ENCODE measurements around the gene DLG5.
A peak's percentile ranks its signal among the peaks of the same experiment; 100 is the strongest.

Gene DLG5

DNA sequence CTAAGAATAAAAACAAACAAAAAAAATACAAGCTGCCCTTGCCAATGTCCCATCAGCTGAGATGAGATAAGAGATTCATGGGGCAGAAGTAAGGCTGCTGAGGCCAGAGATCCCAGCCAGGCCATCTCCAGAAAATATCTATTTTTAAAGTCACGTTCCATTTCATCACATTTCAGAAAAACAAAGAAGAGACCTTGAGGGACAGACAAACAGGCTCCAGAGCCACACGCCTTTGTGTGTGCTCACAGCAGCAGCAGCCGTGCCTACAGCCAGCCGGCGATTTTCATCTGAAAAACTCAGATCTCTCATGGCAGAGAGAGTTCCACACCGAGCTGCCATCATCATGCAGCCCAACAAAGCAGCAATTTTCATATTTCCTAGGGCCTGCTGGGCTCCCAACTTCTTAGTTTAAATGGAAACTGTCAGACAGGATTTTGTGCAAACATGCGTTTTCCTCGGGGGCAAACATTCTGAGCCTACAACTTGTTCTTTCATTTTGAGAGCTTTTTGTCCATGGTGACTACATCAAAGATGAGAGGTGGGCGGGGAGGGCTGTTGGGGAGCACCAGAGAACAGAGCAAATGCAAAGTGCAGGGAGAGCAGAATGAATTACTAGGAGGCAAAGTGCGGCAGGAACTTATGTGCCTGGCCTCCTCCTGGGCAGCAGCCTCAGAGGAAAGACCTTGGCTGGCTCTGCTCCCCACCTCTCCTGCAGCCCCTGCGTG lies 38.8 kb downstream of the DLG5 start:
- no peak for DNase-seq

DNA sequence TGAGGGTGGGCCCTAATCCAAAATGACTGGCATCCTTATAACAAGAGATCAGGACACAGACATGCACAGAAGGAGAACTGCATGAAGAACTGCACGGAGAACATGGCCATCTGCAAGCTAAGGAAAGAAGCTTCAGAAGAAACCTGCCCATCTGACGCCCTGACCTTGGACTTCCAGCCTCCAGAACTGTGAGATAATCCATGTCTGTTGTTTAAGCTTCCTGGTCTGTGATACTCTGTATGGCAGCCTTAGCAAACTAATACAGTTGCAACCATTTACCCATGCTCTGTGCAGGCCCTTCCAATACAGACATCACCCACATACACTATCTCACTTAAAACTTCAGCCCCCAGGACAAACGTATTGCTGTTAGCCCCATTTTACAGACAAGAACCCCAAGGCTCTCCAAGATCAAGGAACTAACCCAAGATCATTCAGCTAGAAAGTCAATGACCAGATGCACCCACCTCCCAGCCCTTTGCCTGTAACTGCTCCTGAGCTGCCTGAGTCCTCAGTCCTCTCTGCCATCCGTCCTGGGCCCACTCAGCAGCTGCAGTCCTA lies 39.7 kb downstream of the DLG5 start:
- DNase-seq: no peak

DNA sequence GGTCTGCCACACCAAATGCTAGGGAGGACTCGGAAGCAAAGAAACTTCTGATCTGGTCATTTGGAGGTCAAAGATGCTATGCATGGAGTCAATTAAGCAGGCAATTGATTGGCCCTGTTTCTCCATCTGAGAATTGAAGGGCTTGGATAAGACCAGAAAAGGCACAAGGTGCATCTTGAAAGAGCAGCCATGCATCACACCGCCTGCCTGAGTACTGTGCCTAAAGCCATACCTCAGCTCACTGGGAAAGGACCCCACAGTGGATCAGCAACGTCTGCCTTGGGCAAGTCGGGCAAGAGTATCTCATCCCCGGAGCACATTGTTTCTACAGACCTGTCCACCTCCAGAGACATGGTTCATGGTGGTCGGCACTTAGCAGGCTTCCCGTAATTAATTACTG lies 42.4 kb downstream of the DLG5 start:
- DNase-seq: no peak

DNA sequence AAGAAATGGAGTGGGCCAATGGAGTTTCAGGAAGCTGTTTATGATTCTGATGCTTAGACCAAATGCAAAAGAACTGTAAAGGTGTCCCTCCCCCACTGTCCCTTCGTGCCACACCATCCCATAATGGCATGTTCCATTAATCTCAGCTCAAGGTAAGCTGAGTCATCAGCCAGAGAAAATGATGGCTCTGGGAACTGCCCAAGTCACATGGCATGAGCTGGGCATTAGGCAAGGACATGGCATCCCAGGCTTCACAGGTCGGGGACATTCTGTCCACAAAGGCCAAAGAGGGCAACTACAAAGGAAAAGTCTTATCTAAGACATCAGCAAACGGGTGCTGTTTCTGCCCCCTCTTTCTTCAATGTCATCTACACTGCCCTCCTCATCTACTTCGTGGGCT lies 44.9 kb downstream of the DLG5 start:
- DNase-seq: no peak

DNA sequence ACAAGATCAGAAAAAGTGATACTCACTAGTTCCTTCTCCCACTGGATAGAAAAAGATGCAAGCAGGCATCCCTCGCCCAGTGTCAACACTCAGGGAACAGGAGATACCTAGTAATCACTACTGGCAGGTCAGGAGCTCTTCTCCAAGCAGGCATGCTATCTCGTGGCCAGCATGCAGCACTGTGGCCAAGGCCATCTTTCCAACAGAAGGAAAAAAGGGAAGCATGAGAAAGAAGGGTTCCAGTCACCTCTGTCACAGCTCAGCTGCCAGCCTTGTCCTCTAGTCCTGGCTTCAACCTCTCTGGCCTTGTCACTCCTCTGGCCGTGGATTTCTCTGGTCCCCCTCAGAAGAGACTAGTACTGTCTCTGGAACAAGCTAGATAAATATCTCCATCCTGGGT lies 45.3 kb downstream of the DLG5 start:
- no peak for DNase-seq

DNA sequence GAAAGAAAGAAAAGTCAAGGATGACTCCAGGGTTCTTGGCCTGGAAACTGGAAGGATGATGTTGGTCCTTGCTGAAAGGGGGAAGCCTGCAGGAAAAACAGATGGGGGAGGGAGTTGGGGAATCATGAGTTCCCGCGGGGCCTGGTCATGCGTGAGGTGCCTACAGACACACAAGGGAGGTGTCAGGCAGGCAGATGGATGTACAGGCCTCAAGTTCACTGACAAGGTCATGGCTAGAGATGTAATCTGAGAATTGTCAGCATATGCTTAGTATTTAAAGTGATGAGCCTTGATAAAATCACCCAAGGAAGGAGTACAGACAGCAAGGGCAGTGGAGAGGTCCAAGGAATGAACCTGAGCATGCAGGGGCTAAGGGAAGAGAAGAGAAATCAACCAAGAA lies 46.8 kb downstream of the DLG5 start:
- DNase-seq: no peak

DNA sequence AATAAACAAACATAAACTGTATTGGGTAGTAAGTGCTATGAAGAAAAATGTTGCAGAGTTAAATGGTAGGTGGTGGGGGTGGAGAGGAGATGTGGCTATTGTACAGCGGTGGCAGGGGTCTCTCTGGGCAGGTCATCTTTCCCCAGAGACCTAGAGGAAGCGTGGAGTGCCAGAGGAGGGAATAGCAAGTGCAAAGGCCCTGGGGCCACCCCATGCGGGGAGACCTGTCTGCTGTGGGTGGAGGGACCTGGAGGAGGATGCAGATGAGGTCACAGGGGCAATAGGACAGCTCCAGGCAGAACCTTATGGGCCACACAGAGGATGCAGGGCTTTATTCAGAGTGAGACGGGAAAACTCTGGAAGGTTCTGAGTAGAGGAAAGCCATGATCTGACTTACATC lies 47.5 kb downstream of the DLG5 start:
- no peak for DNase-seq

DNA sequence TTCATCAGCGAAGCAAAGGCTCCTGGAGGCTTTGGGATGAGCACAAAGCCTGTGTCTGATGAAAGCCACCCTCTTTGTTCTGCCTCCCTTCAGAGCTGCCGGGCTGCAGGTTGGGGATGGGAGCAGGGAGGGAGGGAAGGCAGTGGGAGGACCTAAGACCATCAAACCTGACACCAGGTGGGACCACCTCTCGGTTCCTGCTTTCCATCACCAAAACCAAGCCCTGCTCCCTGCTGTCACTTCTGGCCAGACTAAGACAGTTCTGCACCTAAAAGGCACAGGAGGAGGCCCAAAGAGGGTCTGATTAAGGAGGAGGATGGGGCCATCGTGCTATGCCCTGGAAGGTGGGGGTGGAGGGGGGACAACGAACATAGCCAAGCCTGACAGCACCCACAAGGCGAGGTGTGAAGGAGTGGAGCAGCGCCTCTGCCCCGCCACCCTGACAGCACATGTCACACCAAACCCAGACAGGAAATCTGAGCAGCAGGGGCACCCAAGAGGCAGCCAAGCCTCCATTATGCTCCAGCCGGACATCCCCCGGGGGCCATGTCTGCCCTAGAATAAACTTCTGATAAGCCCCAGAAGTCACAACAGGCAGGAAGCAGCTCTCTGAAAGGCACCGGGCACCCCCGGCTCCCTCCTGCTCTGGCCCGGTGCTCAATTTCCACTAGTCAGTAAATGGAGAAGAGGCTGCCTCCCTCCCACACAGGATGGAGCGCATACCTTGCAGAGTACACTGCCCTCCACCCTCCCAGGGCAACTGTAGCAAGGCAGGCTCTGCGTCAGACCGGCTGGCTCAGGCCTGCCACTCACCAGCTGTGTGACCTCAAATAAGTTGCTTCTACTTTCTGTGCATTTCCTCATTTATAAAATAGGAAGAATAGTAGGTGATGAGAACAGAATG lies 48.9 kb downstream of the DLG5 start:
- DNase-seq: peak; percentile 18

DNA sequence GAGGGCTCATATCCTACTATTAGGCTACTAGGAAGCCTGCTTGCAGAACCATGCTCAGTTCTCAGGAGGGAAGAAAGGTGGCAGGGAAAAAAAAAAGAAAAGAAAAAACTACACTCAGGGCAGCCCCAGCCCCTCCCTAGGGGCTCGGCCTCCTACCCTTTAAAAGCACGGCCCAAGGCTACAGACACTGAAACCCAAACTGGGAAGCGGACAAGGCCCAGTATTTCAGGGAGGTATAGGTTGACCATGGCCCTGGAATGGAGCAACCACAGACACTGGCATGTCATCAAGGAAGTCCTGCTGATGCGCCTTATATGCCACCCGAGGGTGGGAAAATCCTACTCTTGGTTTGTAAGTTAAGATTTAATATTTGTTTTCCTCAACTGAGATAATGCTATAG lies 50.8 kb downstream of the DLG5 start:
- no peak for DNase-seq

DNA sequence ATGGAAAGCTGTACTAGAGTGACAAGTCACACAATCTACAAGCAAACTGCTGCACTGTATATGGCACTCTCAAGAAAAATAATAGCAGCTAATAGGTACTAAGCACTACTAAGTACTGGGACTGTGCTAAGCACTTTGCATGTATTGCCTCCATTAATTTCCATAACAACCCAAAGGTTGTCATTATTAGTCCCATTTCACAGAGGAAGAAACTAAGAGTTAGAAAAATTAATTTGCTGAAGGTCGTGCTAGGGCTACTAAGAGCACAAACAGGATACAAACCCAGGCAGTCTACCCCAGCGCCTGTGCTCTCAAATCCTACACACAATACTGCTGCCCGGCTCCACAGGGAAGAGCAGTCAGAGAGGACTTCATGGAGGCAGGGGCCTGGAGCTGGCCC lies 51.7 kb downstream of the DLG5 start:
- DNase-seq: no peak

DNA sequence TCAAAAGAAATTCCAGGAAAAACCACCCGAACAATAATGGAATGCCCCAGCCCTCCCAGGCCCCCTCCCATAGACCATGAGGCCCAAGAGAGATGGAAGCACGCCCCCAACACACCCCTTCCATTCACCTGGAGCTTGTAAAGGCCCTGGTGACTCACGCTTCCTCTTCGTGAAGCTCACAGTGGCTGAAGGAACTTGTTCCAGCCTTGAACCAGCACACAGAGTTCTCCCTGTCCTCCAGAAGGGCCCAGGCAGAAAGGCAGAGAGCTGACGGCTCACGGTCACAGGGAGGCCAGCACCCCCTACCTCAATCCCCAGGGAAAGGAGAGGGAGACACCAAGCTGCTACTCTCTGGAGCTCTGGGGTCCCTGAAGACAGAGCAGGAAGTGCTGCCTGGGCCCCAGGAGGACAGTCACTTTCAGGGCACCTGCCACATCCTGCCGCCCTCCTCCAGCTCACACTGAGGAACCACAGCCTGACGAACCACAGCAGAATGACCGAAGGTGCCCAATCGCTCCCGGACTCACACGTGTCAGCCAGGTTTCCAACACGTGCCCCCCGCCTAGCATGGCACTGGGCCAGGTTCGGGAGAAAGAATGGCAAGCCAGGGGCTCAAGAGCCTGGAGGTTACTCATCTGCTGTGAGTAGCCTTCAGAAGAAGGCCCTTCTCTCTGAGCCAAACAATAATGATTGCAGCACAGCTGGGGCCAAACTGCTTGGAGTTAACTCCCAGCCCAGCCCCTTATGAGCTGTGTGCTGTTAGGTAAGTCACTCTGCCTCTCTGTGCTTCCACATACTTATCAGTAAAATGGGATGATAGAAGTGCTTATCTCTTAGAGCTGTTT lies 52.8 kb downstream of the DLG5 start:
- DNase-seq: peak; percentile 64

DNA sequence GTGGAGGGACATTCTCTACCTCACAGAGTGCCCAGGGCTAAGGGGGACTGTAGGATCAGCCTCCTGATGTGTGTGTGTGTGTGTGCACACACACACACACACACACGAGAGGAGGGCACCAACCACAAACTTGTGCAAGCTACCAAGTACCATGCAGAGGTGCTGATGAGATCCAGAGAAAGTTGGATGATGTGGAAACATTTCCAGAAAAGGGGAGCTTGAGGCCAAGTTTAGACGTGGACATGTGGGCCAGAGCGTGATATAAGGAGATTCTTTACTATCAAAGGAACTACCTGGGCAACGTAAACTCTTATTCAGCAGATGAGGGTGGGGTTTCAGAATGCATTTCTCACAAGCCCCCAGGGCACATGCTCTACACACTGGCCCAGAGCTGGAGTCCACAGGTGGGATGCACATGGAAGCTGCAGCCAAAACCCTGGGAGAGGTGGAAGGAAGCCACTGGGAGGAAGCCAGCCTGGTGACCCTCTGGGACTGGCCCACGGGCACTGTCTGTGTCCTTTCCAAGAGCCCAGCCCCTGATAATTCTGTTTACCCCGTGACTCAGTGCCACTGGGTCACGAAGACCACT lies 53.5 kb downstream of the DLG5 start:
- no peak for DNase-seq

DNA sequence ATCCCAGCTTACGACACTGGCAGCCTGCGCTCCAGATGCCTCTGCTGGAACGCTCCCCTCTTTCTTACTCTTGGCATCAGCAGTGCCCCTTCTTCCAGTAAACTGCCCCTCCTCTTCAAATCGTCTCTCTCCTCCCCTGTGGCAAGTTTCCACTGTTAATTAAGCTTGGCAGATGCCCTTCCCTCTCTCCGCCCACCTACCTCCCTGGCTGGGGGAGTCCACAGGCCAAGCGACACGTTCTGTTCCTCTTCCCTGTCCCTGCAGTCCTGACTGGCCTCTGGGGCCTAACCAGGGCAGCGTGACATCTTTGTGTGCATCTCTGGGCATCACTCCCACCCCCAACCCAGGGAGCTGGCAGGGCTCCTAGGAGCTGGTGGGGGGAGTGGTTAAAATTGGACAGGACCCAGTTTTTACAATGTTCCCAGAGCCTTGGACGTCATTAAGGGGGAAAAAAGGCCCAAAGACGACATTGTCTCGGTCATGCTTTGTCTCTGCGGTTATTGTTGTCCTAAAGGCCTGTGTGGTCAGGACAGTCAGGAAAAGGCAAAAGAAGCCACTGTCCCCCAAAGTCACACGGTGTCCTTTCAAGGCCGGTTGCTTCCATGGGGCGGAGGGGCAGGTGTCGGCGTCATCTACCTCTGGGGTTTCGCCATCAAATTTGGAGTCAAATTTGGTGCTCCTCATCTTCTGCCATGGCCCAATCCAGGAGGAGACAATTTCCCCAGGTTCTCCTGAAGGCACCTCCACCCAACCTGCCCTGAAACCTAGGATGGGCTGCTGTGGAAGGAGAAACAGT lies 54.2 kb downstream of the DLG5 start:
- no peak for DNase-seq

DNA sequence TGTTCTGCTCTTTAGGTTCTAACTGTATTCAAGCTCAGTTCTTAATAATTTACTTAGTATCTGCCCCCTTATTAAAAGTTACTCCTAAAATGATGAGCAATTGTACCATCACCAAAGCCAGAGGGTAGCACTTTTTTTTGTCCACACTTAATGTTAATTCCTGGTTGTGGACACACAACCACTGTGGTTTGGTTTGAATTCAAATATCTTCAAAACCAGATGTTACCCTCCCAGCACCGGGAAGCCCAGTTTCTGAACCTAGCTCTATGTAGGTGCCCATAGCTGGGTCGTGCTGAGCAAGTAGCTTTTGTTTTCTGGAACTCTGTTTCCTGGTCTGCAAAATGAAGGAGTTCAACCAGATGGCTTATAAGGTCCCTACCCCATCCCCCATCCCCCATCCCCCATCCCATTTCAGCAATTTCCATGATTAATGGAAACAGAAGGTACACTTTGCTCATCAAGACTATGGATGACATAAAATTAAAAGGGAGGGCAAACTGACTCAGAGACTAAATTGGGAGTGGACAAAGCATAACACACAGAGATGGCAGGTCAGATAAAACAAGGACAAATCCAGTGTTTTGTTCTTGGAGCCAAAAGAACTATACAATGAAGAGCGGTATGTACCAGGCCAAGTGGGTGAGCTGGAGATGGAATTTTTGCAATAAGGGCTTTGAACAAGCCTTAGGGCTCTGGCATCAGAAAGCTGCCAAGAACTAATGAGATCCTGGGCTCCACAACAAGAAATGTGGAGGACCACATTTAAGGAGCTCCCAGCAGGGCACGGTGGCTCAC lies 56.7 kb downstream of the DLG5 start:
- no peak for DNase-seq

DNA sequence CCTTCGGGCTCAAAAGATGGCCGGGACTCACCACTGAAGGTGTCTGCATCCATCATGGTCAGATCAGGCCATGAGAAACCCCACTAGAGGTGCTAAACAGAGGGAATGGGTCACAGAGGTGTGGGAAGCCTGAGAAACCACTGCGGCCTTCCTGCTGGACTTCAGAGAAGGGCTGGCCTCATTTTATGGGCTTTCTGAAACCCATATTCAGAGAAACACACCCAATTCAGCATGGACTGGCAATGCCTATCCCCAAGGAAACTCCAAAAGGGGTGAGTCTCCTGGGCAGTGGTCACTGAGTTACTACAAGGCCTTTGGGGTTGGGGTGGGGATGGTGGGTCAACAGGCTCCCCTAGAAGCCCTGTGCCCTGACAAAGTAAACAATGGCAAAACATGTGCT lies 58.0 kb downstream of the DLG5 start:
- no peak for DNase-seq

DNA sequence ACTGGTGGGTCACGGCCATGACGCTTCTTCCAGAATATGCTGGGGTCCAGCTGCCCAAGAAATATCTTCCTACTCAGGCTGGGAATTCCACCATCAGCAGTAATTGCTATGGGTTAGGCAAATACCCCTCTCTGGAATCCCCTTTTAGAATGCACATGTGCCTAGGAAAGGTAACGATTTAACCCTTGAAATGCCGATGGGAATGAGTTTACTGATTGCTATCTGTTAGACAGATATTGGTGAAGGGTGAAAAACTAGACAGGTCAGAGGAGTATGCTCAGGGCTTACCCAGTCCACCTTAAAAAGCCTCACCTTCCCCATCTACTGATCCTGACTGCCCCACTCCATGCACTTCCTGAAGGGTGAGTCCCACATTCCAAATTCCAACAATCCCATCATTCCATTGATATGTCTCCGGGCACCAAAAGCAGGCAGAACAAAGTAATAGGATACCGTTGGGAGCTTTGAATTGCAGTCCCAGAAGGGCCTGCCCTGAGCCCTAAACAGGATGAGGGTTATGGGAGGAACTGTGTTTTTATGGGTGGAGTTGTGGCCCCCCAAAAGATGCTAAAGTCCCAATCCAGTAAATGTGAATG lies 59.3 kb downstream of the DLG5 start:
- DNase-seq: no peak

DNA sequence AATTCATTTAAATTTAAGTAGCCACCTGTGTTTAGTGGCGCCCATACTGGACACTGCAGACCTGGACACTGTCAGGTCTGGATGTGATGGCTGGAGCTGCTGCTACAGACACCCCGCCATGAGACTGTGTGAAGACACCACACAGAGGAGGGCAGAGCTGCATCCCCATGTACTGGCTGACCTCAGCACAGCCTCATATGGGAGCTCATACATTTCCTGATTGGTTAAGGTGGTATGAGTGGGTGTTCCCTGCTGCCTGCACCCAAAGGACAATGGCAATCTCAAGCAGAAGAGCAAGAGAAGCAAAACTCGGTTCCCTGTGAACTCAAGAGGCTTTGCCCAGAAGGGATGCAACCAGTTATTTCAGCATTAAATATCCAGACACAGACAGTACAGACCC lies 60.0 kb downstream of the DLG5 start:
- no peak for DNase-seq

DNA sequence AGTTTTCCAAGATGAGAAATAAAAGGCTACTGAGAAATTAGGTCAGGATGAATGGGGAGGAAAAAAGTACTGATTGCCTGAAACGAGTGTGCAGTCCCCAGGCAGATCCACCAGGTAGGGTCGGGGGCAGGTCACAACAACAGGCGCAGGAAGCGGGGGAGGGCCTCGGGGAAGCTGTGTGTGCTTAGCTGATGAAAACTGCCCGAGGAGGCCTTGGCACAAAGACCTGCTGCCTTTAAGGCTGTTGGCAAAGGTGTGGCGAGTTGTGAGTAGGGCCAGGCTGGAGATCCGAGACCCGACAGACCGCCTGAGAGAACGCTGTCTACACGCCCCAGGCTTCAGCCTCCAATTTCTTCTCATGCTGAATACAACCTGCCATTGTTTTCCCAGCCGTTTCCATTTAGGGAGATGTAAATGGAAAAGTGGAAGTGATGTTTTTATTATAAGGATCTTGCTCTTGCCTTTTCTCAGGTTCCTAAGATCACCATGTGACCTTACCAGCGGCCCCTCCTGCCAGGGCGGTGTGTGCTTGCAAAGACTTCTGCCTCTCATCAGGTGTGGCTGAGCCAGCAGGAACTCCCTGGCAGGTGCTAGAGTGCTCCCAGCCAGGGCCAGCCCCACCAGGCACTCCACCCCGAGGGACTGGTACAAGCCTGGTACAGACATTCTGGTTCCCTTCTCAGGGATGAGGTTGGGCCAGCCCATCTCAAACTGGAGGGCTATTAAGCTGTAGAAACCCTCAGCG lies 60.8 kb downstream of the DLG5 start:
- no peak for DNase-seq

DNA sequence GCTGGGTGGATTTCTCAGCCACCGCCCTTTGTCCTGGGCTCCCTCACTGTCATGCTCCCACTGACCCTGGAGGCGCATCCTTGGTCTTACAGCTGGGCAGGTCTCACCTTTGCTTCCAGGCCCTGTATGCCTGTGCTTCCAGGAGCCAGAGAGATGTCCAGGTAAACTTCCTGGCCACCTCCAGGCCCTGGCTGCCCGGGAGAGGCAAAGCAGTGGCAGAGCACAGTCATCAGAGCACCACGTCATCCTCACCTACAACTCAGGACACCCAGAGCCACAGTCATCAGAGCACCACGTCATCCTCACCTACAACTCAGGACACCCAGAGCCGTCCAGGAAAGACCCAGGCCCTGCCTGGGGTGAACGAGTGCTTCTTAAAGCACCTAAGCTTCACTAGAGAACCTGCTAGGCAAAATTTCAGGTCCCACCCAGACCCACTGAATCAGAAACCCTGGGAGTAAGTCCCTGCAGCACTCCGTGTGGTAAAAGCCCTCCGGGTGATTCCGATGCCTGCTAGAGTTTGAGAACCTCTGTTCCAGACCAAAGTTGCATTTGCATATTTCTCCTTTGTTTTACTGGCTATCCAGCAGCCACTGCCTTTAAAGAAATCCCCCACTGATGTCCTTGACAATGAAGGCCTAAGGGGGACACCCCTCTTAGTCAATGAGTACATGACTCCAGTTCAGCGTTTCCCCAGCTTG lies 62.3 kb downstream of the DLG5 start:
- no peak for DNase-seq

Data from activated CD4-positive, alpha-beta T cell treated with anti-CD3 and anti-CD28 coated beads for 48 hours (primary cell).